Mammary epithelial cell (primary cell): ENCODE data around the gene ATRX.

Source experiments
- EZH2 ChIP-seq: IDR thresholded peaks from 2 replicates; pipeline ENCODE4 v1.6.1; 2012; ENCODE audit warnings: low read length, inconsistent platforms, borderline replicate concordance
- TF ChIP-seq, protein P1 (sequence below), 2 donors: IDR thresholded peaks in 1 of 2; conservative IDR thresholded peaks in 1 of 2; 2 replicates each; pipeline ENCODE4 v1.5.1; 2011 to 2012; ENCODE audit warnings: inconsistent platforms in 2 of 2, low read length in 2 of 2, mild to moderate bottlenecking in 2 of 2, control low read depth in 1 of 2, low read depth in 1 of 2; ENCODE audit not compliant: insufficient read depth in 1 of 2; ENCODE audit errors: extremely low read depth in 1 of 2

DNA sequence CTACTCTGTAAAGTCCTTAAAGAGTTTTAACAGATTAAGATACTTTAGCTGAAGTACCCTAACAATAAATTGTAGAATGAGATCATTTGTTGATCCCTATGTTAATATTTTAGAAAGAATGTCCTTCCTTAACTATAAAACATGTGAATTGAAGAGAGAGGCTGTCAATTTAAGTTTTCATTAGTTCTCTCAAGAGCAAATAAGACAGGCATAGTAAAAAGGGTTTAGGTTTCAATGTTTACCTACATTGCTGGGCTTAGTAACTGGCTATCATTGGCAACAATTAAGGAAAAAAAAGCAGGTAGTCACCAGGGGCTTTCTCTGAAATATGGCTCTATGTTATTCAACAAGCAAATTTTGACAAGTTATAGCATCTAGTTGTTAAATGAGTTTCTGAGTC, 91.5 kb downstream of the ATRX start:
- TF ChIP-seq, protein P1, sequence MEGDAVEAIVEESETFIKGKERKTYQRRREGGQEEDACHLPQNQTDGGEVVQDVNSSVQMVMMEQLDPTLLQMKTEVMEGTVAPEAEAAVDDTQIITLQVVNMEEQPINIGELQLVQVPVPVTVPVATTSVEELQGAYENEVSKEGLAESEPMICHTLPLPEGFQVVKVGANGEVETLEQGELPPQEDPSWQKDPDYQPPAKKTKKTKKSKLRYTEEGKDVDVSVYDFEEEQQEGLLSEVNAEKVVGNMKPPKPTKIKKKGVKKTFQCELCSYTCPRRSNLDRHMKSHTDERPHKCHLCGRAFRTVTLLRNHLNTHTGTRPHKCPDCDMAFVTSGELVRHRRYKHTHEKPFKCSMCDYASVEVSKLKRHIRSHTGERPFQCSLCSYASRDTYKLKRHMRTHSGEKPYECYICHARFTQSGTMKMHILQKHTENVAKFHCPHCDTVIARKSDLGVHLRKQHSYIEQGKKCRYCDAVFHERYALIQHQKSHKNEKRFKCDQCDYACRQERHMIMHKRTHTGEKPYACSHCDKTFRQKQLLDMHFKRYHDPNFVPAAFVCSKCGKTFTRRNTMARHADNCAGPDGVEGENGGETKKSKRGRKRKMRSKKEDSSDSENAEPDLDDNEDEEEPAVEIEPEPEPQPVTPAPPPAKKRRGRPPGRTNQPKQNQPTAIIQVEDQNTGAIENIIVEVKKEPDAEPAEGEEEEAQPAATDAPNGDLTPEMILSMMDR (conservative IDR thresholded peaks at IDR 0.05 in 1 of 2, IDR thresholded peaks at IDR 0.05 in 1 of 2; ENCODE audit: extremely low read depth in 1 of 2, insufficient read depth in 1 of 2, low read depth in 1 of 2, low read length in 2 of 2) = no peak
- TF ChIP-seq EZH2 = no peak
